K562 (cell line): ENCODE measurements around the gene SLAMF6. TPM values are rescaled to one million over a fixed set of nuclear protein-coding genes. Genes with fewer than 3 reads are reported as not detected.

ENCODE experiments used
- ARID2 ChIP-seq: fragments of 450-650 bp; IDR thresholded peaks from 2 replicates; pipeline ENCODE4 v1.6.1; 2017; ENCODE audit warnings: antibody characterized with exemption, mild to moderate bottlenecking
- CTCF ChIP-seq, 3 experiments: IDR thresholded peaks in 2 of 3; conservative IDR thresholded peaks in 1 of 3; 2 replicates each; pipeline ENCODE4 v1.5.1; 2011 to 2012; ENCODE audit warnings: low read length in 3 of 3, mild to moderate bottlenecking in 3 of 3, control low read depth in 2 of 3, improper control_type of control experiment in 1 of 3, inconsistent platforms in 1 of 3, low read depth in 1 of 3, mixed read lengths in 1 of 3, moderate library complexity in 1 of 3; ENCODE audit not compliant: insufficient read depth in 2 of 3
- EGR1 ChIP-seq: fragments of 450-650 bp; conservative IDR thresholded peaks from 2 replicates; pipeline ENCODE4 v1.6.1; 2017; ENCODE audit warnings: mild to moderate bottlenecking
- FIP1L1 ChIP-seq: fragments of 200-400 bp; formaldehyde crosslinking; IDR thresholded peaks from 2 replicates; pipeline ENCODE4 v1.6.1; 2018; ENCODE audit warnings: mild to moderate bottlenecking, low read depth, low read length; ENCODE audit not compliant: poor library complexity, severe bottlenecking
- HNRNPUL1 ChIP-seq: fragments of 200-400 bp; formaldehyde crosslinking; IDR thresholded peaks from 2 replicates; pipeline ENCODE4 v1.6.1; 2017; ENCODE audit warnings: low read length
- KAT7 ChIP-seq: sonication (generic); formaldehyde crosslinking; IDR thresholded peaks from 2 replicates; pipeline ENCODE4 v1.8.0; 2022; ENCODE audit warnings: missing genetic modification reagents, mild to moderate bottlenecking, borderline replicate concordance
- KLF13 ChIP-seq: fragments of 450-650 bp; IDR thresholded peaks from 2 replicates; pipeline ENCODE4 v1.6.1; 2016; ENCODE audit warnings: missing genetic modification characterization, low read depth, mild to moderate bottlenecking, missing compliant biosample characterization, moderate library complexity, borderline replicate concordance
- MXI1 ChIP-seq: IDR thresholded peaks from 2 replicates; pipeline ENCODE4 v1.6.1; 2011; ENCODE audit warnings: low read depth, mild to moderate bottlenecking, improper control_type of control experiment, low read length
- NR2C1 ChIP-seq, 2 experiments: fragments of 450-650 bp; IDR thresholded peaks; 2 replicates each; pipeline ENCODE4 v1.6.1; 2017; ENCODE audit warnings: mild to moderate bottlenecking in 2 of 2, antibody characterized with exemption in 1 of 2, inconsistent platforms in 1 of 2, missing compliant biosample characterization in 1 of 2, missing genetic modification characterization in 1 of 2
- PREB ChIP-seq: sonication (generic); formaldehyde crosslinking; IDR thresholded peaks from 2 replicates; pipeline ENCODE4 v1.8.1; 2023; ENCODE audit warnings: mild to moderate bottlenecking, missing genetic modification reagents
- PURB ChIP-seq: sonication (generic); formaldehyde crosslinking; IDR thresholded peaks from 2 replicates; pipeline ENCODE4 v1.9.0; 2021; ENCODE audit warnings: low read depth, mild to moderate bottlenecking, missing genetic modification reagents
- SAP30 ChIP-seq: fragments of 200-600 bp; sonication (generic); IDR thresholded peaks from 2 replicates; pipeline ENCODE4 v1.6.1; 2012; ENCODE audit warnings: borderline replicate concordance, low read depth, mild to moderate bottlenecking, moderate library complexity, low read length, control low read depth, inconsistent platforms; ENCODE audit not compliant: insufficient read depth, poor library complexity, severe bottlenecking
- SMAD2 ChIP-seq: fragments of 150-350 bp; IDR thresholded peaks from 2 replicates; pipeline ENCODE4 v1.6.1; 2014; ENCODE audit warnings: low read depth, mild to moderate bottlenecking, low read length
- SNIP1 ChIP-seq: fragments of 450-650 bp; IDR thresholded peaks from 2 replicates; pipeline ENCODE4 v1.7.1; 2017; ENCODE audit warnings: low read depth, mild to moderate bottlenecking
- SRSF9 ChIP-seq: fragments of 200-400 bp; formaldehyde crosslinking; IDR thresholded peaks from 2 replicates; pipeline ENCODE4 v1.6.1; 2017; ENCODE audit warnings: low read depth, low read length, borderline replicate concordance
- ZBTB9 ChIP-seq: fragments of 450-650 bp; formaldehyde crosslinking; IDR thresholded peaks from 2 replicates; pipeline ENCODE4 v1.4.0; 2020; ENCODE audit warnings: mild to moderate bottlenecking, moderate library complexity
- ZNF408 ChIP-seq: fragments of 250-450 bp; sonication (Bioruptor Pico); IDR thresholded peaks from 2 replicates; pipeline ENCODE4 v1.4.0; 2020; ENCODE audit warnings: low read depth, mild to moderate bottlenecking, moderate library complexity
- ZNF695 ChIP-seq: fragments of 450-650 bp; formaldehyde crosslinking; IDR thresholded peaks from 2 replicates; pipeline ENCODE4 v1.4.0; 2020; ENCODE audit warnings: mild to moderate bottlenecking, moderate library complexity
- ZNF717 ChIP-seq: fragments of 250-450 bp; sonication (Bioruptor Pico); IDR thresholded peaks from 2 replicates; pipeline ENCODE4 v1.5.0; 2021
- ZNF77 ChIP-seq: fragments of 250-450 bp; sonication (Bioruptor Pico); IDR thresholded peaks from 2 replicates; pipeline ENCODE4 v1.5.0; 2020
- polyA plus RNA-seq, 8 experiments: library from polyadenylated mRNA; depleted of rRNA in 4 of 8; stranded (reverse) in 5 of 8; unstranded in 3 of 8; fragments of >200 nt; fragmentation: Nextera tagmentation in 2 of 8; fragmentation: Illumina TruSeq in 1 of 8; extraction: Ambion mirVana in 2 of 8; extraction: Trizol in 1 of 8; gene quantifications; 2 replicates each; pipeline versions ENCODE4 v1.2.1 to v1.2.3, GENCODE V29; 2011 to 2014; ENCODE audit warnings: inconsistent platforms in 1 of 8, missing spikeins in 1 of 8
- total RNA-seq, 7 experiments: library from RNA; depleted of rRNA in 6 of 7; stranded (reverse); fragments of >200 nt in 6 of 7; fragmentation: Illumina TruSeq in 2 of 7; extraction: Trizol in 2 of 7; gene quantifications; 2 replicates each; pipeline versions ENCODE4 v1.2.1 to v1.2.3, GENCODE V29; 2011 to 2021; ENCODE audit warnings: low replicate concordance in 1 of 7
- TF ChIP-seq, protein P1 (sequence below): fragments of 450-650 bp; formaldehyde crosslinking; IDR thresholded peaks from 2 replicates; pipeline ENCODE4 v1.4.0; 2020; ENCODE audit warnings: mild to moderate bottlenecking, mixed read lengths

SLAMF6 gene
- total and polyA plus RNA-seq, 9 of the 15 experiments (the other 6 are each of a cell fraction or from before 2014, with no cell fraction given): 0.56 to 4.8 (median 1.1) TPM

GRCh38 chr1:160539990-160540858 is 17.2 kb upstream of the SLAMF6 start (continued):
- TF ChIP-seq, protein P1, sequence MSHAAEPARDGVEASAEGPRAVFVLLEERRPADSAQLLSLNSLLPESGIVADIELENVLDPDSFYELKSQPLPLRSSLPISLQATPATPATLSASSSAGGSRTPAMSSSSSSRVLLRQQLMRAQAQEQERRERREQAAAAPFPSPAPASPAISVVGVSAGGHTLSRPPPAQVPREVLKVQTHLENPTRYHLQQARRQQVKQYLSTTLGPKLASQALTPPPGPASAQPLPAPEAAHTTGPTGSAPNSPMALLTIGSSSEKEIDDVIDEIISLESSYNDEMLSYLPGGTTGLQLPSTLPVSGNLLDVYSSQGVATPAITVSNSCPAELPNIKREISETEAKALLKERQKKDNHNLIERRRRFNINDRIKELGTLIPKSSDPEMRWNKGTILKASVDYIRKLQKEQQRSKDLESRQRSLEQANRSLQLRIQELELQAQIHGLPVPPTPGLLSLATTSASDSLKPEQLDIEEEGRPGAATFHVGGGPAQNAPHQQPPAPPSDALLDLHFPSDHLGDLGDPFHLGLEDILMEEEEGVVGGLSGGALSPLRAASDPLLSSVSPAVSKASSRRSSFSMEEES (CRISPR knock-in tag): no peak
- peak in 1 of 3 experiments; percentile 32; a peak in 2 of 6 replicates for TF ChIP-seq CTCF (IDR thresholded peaks at IDR 0.05 in 2 of 3, conservative IDR thresholded peaks at IDR 0.05 in 1 of 3; ENCODE audit: insufficient read depth in 2 of 3, low read depth in 1 of 3, low read length in 3 of 3)
- no peak; the same call in 1 of the 2 replicates for TF ChIP-seq ZNF695 (CRISPR knock-in tag)
- peak; percentile 87; the same call in 1 of the 2 replicates for TF ChIP-seq MXI1
- TF ChIP-seq PURB (CRISPR knock-in tag): no peak
- TF ChIP-seq KLF13: no peak
- no peak for TF ChIP-seq ZNF717 (CRISPR knock-in tag)
- TF ChIP-seq ZNF408 (CRISPR knock-in tag): no peak
- no peak for TF ChIP-seq PREB (CRISPR knock-in tag)
- no peak; the same call in 1 of the 2 replicates for TF ChIP-seq NR2C1 (IDR thresholded peaks at IDR 0.05)
- peak; percentile 73 for TF ChIP-seq NR2C1 (tag; IDR thresholded peaks at IDR 0.05)
- peak; percentile 93; the same call in 1 of the 2 replicates for TF ChIP-seq ZBTB9 (CRISPR knock-in tag)
- no peak for TF ChIP-seq ZNF77
- no peak for TF ChIP-seq KAT7 (CRISPR knock-in tag)
- TF ChIP-seq HNRNPUL1: no peak; the same call in none of the 2 replicates
- no peak for TF ChIP-seq FIP1L1
- TF ChIP-seq SRSF9: no peak
- TF ChIP-seq ARID2: no peak
- no peak for TF ChIP-seq SAP30
- TF ChIP-seq SMAD2: no peak
- TF ChIP-seq EGR1: peak; percentile 86
- no peak for TF ChIP-seq SNIP1
